Measurements from ENCODE around the gene SSBP3.

Gene SSBP3

DNA sequence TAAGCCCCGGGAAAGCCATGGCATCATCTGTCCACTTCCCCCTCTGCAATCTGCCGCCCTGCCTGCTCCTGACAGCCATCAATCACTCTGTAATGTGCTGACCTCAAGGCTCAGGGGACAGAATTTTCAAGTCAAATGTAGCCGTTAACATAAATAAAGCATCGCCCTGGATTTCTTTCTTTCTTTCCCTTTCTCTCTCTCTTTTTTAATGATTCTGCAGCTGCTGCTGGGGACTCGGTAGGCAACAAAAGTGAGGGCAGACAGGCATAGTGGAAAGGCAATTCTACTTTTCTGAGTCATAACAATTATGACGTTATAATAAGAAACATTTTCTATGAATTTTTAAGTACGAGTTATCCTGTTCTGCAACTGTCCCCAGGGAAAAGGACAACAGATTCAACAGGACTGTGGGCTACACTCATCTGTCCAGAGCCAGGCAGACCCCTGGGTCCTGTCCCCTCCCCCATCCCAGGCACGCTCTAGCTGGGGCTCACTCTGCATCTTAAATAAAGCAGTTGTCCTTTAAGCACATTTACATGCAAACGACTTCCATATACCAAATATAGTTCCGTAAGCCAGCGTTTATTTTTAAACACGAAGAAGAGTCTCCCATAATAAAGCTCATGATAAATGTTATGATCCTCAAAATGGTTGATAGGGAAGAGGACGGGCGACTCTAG is 78.7 kb downstream of the SSBP3 start:
- peak; percentile 19 for DNase-seq

DNA sequence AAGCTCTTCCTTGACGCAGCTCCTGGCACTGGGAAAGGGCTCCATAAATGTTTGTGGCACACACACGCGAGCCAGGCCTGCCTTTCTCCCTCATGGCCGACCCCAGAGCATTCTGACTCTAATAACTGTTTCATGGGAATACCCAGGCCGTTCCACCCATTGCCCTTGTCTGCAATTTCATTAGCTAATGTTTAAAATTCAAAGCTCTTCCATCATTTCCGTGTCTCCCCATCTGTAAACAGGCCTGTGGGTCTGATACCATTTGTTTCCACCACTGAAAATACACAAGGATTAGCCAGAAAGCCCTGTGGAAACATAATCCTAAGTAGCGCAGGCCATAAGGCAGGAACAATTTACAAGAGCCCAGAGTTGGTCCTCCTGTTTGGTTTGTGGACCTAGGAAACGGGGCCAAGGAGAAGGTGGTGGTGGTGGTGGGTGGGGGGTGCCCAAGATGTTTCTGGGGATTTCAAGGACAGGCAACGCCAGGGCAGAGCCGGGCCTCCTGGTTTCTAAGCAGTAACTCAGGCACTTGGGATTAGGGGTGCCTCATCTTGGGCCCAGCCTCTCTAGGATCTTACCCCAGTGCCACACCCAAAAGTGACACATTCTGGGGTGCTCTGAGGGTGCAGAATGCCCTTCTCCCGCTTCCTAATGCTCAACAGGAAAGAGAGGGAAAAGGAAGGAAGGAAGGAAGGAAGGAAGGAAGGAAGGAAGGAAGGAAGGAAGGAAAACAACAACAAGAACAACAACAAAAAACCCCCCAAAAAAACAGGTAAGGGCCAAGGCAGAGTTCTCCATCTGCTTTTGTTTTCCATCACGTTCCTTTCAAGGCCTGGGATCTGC is 79.4 kb downstream of the SSBP3 start:
- DNase-seq: no peak

DNA sequence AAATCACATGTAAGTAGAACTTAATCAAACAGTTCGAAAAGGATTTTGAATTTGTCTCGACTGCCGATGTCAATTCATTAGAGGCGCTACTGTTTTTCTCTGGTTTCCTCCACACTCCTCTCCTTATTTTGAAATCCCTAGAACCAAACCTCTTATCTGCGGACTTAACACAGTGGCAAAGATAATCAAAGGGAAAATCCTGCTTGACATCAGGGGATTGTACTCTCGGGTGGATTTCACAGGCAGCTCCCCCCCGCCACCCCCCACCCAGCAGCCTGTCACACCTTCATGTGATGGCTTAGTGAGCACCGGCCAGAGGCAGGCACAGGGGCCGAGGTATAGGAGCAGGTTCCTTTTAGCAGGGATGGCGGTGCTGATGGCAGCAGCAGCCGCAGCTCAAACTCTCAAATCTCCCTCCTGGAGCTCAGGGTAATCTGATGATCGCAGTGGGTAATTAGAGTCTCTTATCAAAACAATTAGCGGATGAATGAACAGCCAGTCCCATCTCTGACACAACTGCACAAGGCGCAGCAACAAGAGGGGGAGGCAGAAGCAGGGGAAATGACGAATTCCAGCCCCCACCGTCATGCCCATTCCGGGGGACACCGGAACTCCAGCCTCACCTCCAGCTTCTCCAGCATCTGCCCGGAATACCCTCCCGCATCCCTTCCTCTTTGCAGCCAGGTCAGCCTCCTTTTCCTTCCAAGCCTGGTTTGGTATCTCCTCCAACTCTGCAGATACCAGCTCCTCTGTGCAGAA is 80.3 kb downstream of the SSBP3 start:
- DNase-seq: no peak

DNA sequence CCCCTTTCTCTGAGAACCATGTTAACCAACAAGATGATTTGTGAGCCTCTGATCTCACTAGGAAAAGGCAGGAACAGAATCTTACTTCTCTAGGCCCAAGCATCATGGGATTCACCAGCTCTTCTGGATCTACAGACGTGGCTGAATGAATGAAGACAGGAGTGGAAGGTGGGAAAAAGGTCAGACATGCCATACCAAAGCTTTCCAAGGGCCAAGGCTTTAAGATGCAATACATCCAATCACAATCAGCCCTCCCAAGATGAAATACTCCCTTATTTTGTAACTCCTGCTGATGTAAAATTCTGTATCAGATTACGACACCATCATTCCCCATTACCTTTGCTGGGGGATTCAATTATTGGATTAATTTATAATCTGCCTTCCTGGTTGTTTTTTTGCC is 80.9 kb downstream of the SSBP3 start:
- DNase-seq: no peak

DNA sequence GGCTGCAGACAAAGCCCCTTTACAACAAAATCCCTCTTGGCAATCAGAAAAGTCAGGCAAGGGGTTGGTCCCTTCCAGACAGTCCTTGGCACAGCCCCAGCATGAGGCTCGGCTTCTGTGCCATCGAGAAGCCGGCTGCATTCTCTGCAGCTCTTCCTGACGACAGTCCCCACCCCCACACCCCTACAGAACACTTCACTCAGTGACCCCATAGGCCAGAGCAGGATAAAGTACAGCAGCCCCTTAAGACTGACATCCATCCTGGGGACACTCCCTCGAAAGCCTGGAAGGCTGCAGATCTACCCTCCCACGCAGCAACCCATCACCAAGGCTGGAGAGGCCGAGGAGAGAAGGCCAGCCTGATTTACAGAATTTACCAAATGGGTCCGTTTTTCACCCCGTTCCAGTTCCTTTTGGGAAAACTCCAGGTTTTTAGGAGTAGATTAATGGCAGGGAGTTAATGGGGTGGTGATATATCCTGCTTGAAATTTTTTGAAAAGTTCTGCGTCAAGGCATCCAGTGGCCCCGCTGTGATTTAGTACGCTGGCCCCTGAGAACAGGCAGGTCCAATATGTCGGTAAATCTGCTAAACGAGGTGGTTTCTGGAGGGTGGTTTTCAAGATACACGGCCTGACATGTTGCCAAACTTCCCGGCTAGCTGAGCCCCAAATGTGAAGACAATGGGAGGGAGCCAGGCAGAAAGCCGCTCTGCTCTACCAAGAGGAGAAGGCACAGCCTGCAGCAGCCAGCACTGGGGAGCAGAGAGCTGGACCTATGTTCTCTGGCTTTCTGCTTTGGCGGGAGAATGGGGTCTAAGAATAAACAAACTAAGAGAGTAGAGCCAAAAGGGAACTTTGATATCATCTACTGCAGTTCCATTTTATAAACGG is 81.7 kb downstream of the SSBP3 start:
- DNase-seq: no peak

DNA sequence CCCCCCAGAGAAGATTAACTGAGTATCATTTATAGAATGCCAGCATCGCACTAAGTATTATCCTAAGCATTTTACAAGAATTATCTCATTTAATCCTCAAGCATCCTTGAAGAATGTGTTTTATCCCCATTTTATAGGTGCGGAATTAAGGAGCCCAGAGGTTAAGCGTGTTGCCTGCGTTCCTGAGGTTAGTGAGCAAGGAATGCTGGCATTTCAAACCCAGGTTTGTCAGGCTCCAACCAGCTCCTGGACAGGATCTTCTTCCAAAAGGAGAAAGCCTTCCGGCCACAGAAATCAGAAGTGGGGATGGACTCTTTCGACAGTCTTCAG is 82.3 kb downstream of the SSBP3 start:
- peak; percentile 52 for DNase-seq

DNA sequence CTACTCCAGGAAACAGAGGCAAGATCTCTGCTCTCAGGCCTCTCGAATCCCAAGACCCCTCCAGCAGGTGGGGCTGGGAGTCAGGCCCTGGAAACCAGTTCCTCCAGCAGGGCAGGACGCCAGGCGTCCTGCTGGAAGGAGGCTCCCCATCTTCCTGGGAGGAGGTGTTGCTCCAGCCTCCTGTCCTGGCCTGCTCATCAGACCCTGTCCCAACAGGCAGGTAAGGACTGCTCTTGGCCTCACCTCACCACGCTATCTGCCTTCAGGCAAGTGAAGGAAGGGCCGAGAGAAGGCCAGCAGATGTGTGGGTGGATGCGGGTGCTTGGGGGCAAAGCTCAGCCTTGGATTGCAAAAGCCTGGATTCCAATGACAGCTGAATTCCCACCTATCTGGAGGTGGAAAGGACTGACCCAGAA is 82.9 kb downstream of the SSBP3 start:
- DNase-seq: no peak

DNA sequence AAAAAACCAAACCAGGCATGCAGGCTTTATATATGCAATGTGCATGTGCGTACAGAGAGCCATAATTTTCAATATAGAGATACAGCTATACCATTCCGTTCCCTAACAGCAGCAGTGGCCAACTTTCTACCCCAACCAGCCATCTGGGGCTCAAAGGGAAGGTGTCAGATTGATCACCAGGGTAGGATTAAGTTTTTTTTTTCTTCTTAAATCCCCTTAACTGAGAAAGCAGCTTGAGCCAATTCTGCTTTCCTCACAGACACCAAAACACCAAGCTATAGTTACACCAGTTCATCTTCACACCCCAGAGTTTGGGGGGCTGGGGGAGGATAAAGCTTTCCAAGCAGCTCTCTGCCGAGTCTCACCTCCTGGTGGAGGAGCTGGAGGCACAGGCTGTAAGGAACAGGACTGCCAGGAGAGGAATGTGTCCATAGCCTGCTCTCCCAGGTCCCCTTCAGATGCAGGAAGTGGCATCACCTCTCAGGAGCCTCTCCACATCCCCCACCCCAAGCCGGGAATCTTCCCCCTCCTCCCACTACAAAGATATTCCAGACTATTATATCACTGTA is 87.9 kb downstream of the SSBP3 start:
- no peak for DNase-seq

DNA sequence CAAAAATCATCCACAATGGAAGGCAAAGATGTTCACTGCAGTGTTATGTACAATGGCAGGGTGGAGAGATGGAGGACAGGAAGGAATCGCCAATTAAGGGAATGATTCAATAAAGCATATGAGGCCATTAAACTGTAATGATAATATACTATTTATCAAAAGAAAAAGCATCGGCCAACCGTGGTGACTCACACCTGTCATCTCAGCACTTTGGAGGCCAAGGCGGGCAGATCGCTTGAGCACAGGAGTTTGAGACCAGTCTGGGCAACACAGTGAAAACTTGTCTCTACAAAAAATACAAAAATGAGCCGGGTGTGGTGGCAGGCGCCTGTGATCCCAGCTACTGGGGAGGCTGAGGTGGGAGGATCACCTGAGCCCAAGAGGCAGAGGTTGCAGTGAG is 89.1 kb downstream of the SSBP3 start:
- DNase-seq: no peak

DNA sequence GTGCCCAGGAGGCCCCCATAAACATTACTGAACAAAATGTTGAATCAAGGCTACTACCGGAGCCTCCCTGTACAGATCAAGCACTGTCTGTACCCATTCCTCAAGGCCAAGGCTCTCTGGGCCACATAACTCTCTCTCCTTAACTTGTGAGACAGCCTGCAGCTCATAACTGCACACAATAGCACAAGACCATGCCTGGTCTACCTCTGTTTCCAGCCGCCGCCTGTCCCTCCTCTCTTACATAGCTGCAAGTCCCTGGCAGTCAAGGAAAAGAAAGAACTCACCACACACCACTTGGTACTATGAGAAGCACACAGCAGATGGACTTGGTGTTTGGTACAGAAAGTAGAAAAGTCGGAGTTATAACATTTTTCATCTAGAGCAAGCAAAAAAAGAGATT is 91.1 kb downstream of the SSBP3 start:
- DNase-seq: no peak

DNA sequence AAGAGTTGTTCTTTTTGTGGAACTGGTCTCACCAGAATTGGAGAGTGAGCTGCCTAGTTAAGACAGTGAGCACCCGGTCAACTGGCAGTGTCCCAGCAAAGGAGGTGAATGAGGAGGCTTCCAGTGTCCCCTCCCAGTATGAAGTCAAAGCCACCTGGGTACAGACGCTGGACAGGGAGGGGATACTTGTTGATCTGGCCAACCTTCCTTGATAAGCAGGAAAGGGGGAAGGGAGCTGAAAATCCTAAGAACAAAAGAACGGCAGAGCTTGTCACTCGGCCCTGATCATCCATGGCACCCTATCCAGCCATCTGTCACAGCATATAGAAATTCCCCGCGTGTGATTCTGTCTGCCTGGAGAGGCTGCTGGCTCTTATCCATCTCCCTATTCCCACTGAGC is 91.5 kb downstream of the SSBP3 start:
- DNase-seq: no peak

DNA sequence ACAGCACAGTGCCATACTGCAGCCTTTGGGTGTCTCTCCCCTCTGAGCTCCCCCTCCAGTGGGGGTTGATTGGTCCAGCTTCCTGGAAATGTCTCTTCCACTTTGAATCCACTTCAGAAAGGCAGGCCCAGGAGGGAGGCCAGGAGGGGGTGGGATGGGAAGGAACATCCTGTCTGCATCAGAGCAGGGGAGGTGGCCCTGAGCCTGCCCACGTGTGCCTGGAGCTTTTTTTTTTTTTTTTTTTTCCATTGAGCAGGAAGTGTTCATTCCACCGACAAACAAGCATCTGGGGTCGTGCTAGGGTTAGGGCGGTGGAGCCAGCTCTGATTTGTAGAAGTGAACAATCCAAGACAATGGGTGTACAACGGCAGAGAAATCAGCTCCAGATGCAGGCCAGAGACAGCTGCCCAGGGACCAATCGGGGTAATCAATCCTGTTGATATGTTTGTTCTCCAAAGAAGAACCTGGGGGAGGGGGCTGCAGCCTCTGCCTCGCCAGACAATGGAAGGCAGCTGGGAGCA is 93.3 kb downstream of the SSBP3 start:
- peak; percentile 73 for DNase-seq

DNA sequence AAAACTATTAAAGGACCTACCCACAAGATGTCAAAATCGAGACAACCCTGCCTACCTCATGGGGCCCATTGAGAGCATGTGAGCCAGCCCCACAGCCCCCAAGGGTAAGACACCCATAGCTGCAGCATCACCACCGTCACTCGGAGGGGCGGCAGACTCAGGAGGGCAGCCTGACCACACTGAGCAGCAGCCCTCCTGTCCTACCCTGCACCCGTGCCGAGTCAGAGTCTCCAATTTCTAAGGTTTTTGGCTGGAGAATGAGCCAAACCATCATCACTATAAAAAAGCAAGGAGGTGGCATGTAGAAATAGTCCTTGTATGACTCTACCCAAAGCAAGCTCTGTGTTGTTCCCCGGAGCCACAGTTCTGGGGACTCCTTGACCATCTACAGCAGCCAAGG is 94.7 kb downstream of the SSBP3 start:
- DNase-seq: no peak

DNA sequence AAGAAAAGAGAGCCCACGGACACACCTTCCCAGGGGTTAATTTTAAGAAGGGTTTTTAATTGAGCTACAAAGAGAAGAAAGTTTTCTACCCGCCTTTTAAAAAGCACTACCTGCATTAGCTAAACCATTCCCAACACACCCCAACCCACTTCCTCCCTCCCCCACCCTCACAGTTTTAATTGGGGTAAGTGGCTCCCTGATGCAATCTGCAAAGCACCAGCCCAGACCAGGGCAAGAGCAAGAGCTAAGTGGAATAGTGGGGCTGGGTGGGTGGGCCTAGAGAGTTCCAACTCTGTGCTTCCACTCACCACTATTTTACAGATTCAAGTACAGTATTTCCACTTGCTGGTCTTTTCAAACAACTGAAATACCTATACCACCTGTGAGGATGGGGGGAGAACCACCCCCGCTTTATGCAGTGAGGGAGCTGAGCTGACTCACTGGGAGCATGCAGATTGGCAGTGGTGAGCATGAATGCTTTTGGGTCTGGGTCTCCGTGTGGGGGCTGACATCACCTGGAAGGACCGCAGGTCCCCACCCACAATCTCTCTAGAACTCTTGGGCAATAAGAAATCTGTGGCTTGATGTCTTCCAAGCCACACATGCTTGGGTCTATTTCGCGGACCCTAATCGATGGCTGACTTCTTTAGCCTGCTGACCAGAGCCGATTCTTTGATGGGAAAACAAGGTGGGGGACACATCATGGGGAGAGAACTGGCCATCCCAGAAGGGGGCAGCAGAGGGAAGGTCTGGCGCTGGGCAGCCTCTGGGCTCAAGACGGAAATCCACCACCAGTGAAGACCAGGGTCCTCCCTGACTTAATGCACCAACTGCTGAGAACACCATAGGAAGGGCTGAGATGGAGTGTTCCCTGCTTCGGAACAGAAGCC is 95.5 kb downstream of the SSBP3 start:
- DNase-seq: peak; percentile 43

DNA sequence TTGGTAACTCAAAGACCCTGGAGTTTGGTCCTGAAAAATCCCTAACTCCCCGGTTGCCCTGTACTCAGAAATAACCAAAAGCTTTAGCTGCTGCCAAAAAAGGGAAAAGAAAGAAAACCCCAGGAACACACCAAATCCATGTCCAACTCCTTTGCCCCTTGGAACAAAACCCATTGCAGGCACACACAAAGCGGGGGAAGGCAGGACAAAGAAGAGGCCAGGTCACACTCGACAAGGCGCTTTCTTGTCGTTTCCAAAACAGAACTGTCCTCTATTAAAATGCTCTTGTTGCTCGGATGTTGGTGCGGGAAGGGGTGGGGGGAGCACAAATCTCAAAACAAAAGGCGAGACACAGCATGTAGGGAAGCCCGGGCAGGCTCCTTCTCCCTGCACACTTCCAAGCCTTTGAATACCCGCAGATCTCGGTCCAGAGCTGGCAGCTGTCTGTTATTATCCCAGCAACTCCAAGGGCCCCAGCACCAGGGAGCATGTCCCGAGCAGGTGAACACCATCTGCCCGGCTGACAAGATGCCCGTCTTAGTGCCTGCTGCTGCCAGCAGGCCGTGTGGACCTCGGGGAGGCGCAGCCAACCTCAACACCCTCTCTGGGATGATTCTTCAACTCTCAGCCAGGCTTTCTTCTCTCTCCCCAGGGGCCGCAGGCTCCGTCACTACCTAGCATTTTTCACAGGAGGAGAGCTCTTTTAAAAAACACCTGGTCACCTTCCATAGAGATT is 96.4 kb downstream of the SSBP3 start:
- no peak for DNase-seq

DNA sequence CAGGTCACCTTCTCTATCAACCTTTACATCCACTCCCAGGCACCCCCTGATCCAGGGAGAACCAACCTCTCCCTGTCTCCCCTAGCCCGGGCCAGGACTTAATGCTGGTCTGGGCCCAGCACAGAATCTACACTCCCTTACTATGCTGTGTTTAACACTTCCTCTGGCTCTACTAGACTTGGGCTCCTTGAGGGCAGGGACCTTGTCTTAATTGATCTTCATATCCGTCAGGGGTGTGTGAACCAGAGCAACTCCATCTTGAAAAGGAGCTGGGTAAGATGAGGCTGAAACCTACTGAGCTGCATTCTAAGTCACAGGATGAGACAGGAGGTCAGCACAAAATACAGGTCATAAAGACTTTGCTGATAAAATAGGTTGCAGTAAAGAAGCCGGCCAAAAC is 98.9 kb downstream of the SSBP3 start:
- DNase-seq: no peak

DNA sequence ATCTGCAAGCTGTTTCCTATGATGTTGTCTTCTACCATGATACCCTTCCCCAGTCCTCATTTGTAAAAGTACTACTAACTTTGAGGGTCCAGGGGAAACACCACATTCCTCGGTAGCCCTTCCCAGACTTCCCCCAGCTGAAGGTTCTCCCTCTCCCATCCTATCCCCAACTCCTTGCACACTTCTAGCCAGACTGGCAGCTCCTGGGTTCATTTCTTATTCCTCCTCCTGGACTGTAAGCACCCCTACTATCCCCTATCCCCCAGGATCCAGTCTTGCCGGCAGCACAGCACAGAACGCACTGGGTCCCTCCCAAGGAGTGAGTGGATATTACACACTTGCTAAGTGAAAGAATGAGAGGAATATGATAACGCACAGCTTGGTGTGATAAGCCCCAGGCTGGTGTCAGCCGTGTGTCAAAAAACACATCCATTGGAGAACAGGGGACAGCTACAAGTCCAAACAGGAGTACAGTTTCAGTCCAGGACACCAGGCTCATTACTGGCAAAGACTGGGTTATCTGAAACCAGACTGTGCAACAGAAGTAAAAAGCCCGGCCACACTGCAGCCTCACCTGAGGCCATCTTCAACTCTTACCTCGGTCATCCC is 100.2 kb downstream of the SSBP3 start:
- DNase-seq: no peak

DNA sequence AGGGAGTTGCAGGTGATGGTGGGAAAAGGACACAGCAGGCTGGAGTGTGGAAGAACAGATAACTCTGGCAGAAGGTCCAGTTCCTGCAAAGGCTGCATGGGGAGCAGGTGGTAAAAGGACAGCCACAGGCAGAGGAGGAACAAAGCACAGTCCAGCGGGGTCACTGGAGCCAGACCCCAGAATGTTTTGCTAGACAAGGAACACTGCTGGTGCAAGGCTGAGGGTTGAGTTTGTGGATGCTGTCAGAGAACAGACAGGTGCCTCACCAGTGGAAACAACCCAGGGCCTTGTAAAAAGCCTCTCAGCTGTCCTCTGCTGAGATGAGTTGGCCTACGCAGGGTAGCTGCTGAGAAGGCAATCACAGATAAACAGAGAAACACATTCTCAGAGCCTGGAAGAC is 101.7 kb downstream of the SSBP3 start:
- no peak for DNase-seq

DNA sequence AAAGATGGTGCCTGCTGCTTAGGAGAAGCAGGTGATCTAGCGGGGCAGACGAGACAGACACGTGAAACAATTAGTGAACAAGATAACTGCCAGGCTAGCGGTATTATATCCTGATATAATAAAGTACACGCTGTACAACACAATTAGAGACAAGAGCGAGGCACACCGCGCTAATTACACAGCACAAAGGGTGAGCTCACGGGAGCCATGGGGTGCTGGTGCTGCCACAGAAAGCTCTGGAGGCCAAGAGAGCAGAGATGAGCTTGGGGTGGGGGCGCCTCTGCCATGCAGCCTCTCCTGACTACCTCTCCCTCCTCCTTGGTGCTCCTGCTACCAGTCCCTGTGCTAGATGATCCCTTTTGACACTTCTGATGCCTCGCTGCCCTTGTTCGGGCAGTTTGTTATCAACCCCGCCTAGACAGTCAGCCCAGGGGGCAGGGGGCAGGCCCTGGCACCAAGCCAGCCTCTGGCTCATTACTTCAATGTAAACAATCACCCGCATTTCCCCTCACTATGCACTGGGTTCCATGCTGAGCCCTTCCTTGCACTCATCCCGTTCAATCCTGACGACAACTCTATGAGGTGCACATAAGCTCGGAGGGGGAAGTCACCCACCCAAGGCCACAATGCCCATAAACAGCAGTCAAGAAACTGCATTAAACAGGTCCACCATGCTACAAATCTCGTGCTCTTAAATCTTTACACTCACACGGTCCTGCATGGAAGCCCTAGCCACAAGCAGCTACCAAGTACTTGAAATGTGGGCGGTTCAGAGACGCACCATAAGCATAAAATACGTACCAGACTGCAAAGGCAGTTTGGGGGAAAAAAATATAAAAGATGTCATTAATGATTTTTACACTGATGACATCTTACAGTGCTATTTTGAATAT is 103.0 kb downstream of the SSBP3 start:
- no peak for DNase-seq
